ENCODE measurements around the gene BMPR1B.
"Not testable (repeated sequence)": the region's sequence is repeated elsewhere in the genome, so short reads cannot be mapped to it uniquely, and the experiment has no call there.

BMPR1B gene

DNA sequence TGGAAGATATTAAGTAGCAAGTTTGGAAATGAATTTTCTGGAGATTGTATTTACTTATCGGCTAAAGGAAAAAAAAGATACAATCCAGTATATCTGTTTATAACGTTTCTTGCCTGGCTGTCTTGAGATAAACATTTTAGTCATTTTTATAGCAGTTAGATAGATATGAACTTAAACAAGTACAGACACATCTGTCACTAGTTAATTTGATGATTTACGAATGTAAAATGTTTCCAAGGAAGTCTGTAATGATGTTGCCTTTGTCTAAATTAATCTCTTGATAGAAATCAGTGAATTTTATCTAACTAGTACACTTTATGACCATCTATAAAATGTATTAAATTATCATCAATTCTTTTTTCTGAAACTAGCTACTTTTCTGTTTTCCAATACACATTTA, 5.7 kb downstream of the BMPR1B start:
- DNase-seq = no peak

DNA sequence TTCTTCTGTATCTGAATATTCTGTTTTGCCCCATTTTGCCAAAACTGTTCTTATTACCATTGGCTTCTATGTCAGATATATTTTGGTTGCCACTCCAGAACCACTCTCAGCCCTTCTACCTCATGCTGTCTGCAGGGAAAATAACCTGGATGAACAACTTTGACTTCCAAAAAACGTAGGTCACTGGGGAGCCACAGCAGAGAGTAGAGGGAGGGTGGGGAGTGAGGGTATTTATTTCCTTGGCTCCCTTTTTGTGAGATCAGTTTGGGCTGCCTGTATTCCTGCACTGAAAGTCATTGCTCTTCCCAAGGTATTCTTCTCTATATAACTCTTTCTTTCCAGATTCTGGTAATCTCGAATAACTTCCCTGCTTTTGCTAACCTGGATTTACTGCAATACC, 6.3 kb downstream of the BMPR1B start:
- DNase-seq = no peak

DNA sequence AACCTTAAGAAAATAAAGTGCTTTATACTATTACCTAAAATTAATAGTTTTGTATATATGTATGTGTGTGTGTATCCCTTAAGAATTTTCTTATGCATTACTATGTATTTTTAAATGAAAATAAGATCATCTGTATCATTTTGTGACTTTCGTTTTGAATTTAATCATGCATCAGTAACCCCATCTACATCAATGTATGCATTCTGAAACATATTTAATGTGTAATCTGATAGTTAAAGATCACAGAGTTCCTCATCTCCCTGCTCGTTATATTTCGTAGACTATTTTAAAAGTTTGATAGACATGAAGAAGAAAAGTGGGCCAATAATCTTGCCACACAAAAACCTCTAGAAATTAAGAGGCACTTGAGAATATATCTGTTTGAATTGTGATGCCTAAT, 7.4 kb downstream of the BMPR1B start:
- DNase-seq = no peak

DNA sequence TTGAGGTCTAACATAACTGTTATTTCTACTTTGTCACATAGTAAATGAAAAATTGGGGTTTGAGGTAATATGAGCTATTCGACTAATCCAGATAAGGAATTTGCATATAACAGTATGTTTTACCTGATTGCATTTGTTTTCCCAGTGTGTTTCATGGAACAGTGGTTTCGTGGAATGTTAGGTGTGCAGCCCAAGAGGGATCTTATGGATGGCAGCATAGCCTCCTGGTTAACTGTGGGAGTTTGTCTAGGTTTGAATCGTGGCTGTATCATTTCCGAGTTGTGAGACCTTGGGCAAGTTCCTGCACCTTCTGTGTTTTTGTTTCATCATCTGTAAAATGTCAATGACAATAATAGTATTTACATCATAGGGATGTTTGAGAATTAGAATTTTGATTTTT, 7.9 kb downstream of the BMPR1B start:
- no peak for DNase-seq

DNA sequence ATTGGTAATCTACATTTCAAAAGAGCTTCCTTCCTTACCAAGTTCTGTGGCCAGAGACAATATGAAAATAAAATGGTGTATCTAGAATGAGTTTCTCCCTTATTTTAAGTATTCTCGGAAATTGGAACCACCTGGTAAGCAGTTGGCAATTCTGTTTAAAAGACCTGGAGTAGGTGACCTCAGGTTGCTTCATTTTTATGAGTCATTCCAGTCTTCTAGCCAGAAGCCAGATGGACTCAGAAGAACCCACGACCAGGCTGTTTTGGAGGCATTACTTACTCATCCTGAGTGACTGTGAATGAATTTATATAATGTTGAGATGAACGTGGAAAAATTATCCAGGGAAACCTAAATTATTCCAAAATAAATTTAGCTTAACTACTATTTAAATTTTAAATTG, 9.1 kb downstream of the BMPR1B start:
- DNase-seq = no peak

DNA sequence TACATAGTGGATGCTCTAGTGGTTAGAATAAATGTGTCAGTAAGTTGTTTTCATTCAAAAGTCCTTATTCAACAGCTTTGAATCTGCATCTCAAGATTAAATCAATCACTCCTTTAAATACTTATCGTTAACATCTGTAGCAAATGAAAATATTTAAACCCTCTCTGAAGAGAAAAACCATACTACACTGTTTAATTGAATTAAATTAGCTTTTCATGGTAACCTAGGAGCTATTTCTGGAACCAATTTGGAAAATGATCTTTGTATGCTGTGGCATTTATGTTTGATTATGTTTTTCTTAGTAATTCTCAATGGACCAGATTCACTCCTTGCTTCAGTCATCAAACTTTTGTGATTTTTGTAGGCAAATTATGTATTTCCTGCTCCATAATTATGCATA, 9.7 kb downstream of the BMPR1B start:
- no peak for DNase-seq

DNA sequence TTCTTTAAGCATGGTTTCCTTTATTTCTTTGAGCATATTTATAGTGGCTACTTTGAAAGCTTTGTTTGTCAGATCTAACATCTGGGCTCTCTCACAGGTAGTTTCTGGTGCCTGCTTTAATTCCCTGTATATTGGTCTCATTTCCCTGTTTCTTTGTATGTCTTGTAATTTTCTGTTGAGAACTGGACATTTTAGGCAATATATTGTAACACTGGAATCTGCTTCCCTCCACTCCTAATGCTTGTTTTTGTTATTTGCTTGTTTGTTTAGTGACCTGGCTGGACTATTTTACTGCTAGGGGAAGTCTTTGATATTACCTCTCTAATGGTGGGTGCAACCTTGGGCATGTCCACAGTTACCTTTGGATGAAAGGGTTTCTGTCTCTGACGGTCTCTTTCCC, 25.0 kb downstream of the BMPR1B start:
- DNase-seq = no peak

DNA sequence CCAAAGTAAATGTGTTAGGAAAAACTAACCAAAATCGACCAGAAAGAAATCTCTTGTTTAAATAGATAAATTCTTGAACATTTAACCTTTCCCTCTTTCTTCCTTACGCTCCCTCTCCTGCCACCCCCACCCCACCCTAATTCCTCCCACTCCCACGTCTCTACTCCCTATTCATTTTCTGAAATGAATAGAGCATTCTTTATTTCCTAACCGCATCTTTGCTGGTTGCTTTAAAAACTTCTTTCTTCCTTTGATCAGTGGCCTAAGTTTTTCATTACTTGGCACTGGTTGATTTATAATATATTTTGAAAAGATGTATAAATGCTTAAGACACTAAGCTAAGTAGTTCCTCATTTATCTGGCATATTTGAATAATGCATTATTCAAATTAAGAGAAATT, 33.9 kb downstream of the BMPR1B start:
- DNase-seq = no peak

DNA sequence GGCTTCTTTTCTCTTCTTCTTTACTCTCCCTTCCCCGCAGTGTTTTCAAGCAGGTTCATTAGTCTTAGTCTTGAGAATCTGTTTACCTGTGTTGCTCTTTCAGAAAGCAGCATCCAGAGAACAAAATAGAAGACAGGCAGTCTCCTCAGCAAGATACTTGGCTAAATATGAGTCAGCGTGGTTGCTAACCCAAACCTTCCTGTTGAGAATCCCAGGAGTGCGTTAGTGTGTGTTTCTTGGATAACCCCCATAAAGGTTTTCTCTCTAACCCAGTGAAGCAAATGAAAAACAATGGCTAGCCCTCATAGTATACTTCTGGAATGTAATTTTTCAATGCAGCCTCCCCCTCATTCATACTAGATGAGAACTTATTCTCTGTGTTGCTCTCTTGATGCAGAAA, 41.1 kb downstream of the BMPR1B start:
- no peak for DNase-seq

DNA sequence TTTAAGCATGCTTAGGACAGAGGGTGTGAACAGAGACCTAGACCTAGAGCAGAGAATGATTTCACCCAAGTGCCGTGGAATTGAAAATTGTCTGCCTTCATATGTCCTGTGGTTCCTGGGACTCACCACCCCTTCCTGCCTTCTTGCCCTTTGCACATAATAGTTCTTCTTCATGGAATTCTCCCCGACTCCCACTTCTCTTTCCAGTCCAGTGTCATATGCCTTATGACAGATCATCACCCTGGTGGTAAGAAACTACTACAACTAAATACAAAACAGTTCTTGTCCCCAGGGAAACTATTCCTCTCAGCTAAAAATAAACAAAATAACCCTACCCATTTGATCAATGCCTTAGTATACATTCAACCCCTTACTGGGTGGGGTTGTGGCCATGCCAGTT, 43.3 kb downstream of the BMPR1B start:
- no peak for DNase-seq

DNA sequence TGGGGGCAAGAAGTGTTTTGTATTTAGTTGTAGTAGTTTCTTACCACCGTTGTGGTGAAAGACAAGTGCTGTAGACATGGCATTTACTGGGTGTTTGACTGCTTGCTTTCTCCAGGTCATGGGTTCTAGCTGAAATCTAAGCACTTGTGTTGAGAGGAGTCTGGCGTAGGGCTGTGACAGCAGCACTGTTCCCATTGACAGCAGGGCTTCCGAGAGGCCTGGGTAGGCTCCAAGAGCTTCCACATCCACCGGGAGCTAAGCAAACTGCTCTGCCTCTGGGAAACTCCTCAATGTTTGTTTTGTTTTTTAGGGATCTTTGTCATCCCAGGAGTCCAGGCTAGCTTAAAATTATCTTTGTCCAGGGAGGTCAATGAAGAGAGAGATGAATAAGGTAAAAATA, 44.3 kb downstream of the BMPR1B start:
- DNase-seq = no peak

DNA sequence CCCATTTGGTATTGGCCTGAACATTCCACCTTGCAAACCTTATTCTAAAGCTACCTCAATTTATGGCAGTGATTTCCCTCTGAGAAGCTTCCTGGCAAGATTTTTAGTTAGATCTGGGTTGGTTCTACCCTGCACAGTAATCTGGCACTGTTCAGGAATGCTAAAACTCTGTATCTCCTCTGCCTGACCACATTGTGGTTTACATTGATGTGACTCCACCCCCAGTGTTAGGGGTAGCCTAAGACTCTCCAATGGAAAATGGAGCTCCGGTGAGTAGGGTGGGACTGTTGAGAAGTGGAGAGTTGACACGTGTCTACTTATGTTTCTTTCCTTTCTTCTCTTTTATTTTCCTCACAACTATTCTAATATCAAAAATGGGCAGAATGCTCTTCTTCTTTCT, 45.4 kb downstream of the BMPR1B start:
- DNase-seq = no peak

DNA sequence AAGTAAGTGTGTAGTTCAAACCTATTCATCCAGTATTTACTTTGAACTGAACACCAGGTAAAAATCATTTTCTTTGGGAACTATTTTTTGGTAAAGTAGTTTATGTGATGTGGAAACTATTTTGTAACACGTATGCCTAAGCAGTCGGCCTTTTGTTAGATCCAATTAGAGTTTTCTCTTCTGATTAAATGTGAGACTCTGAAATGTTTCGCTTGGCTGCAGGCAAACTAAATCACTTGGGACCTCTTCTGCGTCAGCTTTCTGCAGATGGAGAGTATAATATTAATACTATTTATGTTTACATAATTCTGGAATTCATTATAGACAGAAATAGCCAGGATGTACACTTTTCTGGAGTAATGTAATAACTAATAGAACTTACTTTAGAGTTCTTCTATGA, 46.9 kb downstream of the BMPR1B start:
- DNase-seq = no peak

DNA sequence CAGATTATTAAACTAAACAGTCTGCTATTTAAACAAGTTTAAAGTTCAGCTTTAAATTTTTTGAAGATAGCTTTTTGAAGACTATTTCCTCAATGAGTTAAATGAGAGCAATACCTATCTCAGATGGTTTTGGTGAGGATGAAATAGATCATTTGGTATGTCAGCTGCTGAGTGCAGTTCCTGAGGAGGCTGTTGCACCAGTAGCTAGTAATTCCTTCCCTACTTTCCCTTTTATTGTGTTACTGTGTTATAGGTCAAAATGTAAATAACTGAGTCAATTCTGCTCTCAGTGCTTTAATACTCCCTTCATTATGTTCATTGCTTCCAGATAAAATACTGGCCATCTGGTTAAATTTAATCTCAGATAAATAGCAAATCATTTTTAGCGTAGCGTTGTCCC, 48.6 kb downstream of the BMPR1B start:
- no peak for DNase-seq

DNA sequence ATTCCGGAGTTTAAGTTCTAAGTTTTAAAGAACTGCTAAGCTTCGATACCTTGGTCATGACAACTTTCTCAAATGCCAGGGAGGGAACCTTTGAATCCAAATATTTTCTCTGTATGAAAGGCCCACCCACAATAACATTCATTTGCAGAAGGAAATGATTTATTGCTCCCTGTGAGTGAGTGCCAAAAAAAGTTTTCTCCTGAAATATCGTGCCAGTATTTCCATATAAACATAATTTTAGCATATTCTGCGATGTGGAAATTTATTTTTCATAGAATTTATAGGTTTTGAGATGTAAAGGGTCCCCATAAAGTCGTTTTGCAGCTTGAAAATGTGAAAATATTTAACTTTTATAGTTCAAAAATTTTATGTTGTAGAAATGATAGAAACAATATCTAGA, 53.9 kb downstream of the BMPR1B start:
- no peak for DNase-seq

DNA sequence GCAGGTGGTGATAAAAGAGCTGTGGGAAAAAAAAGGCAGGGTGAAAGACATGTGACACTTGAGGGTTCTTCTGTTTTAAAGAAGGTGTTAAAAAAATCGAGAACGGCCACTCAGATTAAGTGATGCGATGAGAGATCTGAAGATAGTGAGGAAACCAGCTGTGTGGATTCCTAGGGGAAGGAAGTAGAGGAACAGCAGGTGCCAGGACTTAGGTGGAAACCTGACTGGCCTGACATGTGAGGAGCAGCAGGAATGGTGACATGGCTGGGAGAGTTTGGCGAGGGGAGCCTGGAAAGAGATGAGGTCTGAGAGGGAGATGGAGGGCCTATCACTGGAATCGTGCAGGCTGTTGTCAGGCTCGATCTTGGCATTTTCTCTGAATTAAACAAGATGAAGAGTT, 55.5 kb downstream of the BMPR1B start:
- no peak for DNase-seq

DNA sequence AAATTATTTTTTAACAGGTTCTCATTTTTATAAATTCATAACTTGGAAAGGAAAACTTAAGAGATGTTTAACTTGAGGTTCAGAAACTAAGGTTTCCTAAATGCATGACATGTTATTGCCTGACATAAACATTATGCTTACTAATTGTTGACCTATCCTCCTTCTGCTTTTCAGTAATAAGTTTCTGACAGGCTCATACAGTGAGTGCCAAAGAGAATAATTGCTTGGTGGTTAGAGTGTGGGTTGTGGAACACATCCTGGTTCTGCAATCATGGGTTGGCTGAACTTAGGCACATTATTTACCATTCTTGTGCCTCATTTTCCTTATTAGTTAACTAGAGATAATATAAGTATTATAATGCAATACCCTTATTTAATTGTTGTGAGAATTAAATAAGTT, 56.5 kb downstream of the BMPR1B start:
- no peak for DNase-seq

DNA sequence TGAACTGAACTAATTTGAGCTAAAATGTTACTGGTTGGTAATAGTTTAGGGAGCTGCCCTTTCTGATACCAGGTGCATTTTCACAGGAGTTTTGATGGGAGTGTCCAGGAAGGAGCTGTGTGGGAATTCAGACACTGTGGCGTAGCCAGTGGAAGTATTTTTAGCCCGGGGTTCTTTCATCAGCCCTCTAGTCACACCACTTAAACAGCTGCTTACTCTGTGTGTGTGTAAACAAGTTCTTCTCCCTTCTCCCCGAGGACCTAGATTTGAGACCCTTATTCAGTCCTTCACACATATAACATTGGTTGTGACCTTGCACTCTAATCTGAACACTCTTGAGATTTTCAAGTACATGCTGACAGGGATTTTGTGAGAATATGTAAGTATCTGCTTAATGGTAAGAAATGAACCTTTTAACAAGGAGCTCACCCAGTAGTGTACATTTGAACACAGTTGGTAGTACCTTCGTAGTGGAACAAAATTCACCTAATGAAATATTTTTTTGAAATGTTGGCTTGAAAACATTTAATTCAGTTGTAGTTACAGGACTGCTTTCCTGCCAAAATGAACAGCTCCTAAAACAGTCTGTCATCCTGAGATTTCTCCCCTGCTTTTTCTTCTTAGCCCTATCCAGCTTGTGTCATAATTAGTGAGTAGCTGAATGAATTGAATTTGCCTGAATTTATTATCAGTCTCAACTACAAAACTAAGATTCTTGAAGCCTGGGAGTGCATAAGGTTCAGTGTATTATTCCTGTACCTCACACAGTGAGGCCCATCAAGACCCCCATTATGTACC, 61.8 kb downstream of the BMPR1B start:
- DNase-seq = no peak

DNA sequence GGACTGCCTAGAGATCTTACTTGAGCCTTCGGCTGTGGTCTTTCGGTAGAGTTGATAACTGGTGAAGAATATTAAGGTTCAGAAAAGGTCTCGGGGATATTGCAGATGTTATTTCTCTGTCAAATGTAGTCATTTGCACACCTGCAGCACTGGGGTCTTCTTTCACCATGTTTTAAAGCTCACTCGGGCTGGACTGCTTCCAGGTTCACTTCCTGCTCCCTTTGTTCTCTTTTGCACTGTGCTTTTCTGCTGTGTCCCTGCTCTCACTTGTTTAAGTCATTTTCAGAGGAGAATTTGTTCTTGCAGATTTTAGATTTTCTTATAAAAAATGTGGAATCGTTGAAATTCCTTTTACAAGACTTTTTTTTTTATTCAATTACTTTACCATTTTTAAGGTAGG, 68.5 kb downstream of the BMPR1B start:
- no peak for DNase-seq

DNA sequence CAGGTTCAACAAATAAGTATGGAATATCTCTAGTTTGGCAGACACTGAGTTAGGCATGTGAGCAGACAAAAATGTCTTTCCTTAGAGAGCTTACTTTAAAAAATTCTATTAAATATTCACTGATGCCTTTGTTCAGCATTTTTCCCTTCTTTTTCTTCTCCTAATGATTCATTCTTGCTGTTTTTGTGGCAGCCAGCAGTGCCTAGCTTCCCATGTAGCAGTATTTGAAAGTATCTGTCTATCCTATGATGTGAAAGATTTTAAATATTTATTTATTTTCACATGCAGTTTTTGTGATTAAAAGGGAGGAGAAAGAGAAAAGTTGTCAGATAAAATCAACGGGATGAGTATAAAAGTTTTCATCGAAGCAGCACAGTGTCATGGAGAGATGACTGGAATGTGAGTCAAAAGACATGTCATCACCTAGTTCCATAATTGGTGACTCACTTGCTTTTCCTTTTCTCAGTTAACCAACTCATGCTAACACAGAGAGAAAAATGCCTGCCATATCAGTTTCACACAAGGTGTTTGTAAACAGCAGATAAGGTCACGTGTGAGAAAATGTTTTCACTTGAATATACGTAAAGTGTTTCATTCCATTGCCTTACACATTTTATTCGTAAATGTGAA, 69.8 kb downstream of the BMPR1B start:
- no peak for DNase-seq

DNA sequence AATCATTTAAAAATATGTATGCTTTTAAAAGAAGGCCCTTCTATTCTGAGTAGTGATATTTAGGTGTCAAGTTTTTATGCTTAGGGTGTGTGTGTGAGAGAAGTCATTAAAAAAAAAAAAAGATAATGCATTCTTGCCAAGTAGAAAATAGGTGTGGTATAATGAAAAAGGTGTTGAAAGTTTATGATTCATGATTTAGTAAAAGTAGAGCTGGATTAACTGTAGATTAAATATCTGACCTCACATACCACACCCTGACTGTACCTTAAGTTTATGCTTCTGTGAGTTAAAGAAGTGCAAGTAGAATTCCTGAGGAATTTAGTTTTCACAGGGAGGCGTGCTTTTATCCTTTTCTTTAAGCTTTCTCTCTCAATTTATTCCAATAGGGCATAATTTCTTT, 71.1 kb downstream of the BMPR1B start:
- DNase-seq = no peak

DNA sequence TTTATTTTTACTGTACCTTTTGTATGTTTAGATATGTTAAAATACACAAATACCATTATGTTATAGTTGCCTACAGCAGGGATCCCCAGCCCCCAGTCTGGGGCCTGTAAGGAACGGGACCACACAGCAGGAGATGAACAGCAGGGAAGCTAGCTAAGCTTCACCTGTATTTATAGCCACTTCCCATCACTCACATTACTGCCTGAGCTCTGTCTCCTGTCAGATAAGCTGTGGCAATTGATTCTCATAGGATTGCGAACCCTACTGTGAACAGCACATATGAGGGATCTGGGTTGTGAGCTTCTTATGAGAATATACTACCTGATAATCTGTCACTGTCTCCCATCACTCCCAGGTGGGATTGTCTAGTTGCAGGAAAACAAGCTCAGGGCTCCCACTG, 73.9 kb downstream of the BMPR1B start:
- no peak for DNase-seq

DNA sequence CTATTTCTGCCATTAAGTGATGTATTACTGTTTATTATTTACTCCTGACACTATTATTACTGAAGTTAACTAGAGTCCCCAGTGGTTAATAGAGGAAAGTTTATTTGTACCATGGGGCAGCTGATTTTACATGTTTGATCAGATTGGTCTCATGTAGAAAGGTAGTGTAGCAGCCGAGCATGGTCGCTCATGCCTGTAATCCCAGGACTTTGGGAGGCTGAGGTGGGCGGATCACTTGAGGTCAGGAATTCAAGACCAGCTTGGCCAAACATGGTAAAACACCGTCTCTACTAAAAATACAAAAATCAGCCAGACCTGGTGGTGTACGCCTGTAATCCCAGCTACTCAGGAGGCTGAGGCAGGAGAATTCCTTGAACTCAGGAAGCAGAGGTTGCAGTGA, 74.6 kb downstream of the BMPR1B start:
- DNase-seq = not testable (repeated sequence)

DNA sequence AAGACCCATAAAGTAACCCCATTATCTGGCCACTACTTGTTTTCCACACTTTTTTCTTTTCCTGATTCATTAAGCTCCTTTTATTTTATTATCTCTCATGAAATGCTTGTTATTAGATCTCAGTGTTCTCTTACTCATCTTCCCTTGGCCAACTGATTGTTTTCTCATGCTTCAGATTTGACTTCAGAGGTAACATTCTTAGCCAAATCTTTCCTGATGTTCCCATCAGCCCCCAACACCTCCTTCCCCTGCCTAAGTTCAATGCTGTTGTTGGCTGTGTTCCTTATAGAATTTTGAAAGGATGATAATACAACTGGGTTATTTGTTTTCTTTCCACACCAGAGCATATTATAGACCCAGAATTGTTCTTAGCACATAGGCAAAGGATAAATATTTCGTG, 75.6 kb downstream of the BMPR1B start:
- DNase-seq = no peak

DNA sequence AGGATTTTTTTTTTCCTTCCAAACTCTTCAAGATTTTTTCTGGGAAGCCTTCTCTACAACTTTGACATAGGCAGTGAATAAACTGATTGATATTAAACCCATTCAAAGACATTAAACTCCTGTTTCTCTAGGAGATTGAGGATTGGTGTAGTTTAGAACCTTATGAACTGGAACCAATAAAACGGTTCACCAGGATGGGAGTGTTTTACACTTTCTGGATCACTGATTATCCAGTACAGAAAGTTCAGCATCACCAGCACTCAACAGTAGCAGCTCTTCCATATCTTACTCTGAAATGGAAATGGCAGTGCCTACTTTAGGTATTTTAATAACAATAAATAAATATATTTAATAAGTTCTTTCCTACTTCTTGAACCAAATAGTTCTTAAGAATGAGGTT, 76.7 kb downstream of the BMPR1B start:
- DNase-seq = no peak

All from NCI-H2081 treated with DMSO at 0.1 percent for 48 hours (cell line).